ENCODE results near the gene PXMP4.
A peak's percentile ranks its signal among the peaks of the same experiment; 100 is the strongest.
"Not testable (repeated sequence)": the region's sequence is repeated elsewhere in the genome, so short reads cannot be mapped to it uniquely, and the experiment has no call there.

Gene PXMP4

GRCh38 chr20:33719989-33720709 lies at the start of gene PXMP4:
TSS of gene PXMP4 (minus strand) at chr20:33720310. CDS start at chr20:33720207, 103 bp downstream.
- peak; percentile 99 for DNase-seq (ENCODE audit: low read depth)

- DNase-seq (ENCODE audit: low read depth) = no peak
These were observed 48.9 kb upstream of the PXMP4 start for GRCh38 chr20:33769043-33769442.

GRCh38 chr20:33767777-33768138 lies 47.6 kb upstream of the PXMP4 start:
- DNase-seq (ENCODE audit: low read depth) = no peak

GRCh38 chr20:33766686-33767085 lies 46.6 kb upstream of the PXMP4 start:
- no peak for DNase-seq (ENCODE audit: low read depth)

- no peak for DNase-seq (ENCODE audit: low read depth)
These were observed 45.5 kb upstream of the PXMP4 start for GRCh38 chr20:33765592-33765991.

- DNase-seq (ENCODE audit: low read depth) = no peak
These were observed 45.0 kb upstream of the PXMP4 start for GRCh38 chr20:33765099-33765498.

GRCh38 chr20:33761698-33762250 lies 41.7 kb upstream of the PXMP4 start:
- no peak for DNase-seq (ENCODE audit: low read depth)

- DNase-seq (ENCODE audit: low read depth) = no peak
These were observed 37.3 kb upstream of the PXMP4 start for GRCh38 chr20:33757458-33757857.

- no peak for DNase-seq (ENCODE audit: low read depth)
These were observed 36.9 kb upstream of the PXMP4 start for GRCh38 chr20:33757046-33757445.

GRCh38 chr20:33755936-33756490 lies 35.9 kb upstream of the PXMP4 start:
- DNase-seq (ENCODE audit: low read depth) = not testable (repeated sequence)

GRCh38 chr20:33753763-33754162 lies 33.7 kb upstream of the PXMP4 start:
- DNase-seq (ENCODE audit: low read depth) = no peak

GRCh38 chr20:33753143-33753542 lies 33.0 kb upstream of the PXMP4 start:
- DNase-seq (ENCODE audit: low read depth) = no peak

- DNase-seq (ENCODE audit: low read depth) = no peak
These were observed 31.7 kb upstream of the PXMP4 start for GRCh38 chr20:33751775-33752174.

- no peak for DNase-seq (ENCODE audit: low read depth)
These were observed 26.4 kb upstream of the PXMP4 start for GRCh38 chr20:33746325-33746998.

- no peak for DNase-seq (ENCODE audit: low read depth)
These were observed 24.8 kb upstream of the PXMP4 start for GRCh38 chr20:33744773-33745385.

GRCh38 chr20:33744181-33744580 lies 24.1 kb upstream of the PXMP4 start:
- DNase-seq (ENCODE audit: low read depth) = no peak

GRCh38 chr20:33740189-33740588 lies 20.1 kb upstream of the PXMP4 start:
- DNase-seq (ENCODE audit: low read depth) = no peak

GRCh38 chr20:33739493-33739892 lies 19.4 kb upstream of the PXMP4 start:
- DNase-seq (ENCODE audit: low read depth) = no peak

GRCh38 chr20:33736962-33737361 lies 16.9 kb upstream of the PXMP4 start:
- DNase-seq (ENCODE audit: low read depth) = no peak

GRCh38 chr20:33733654-33734576 lies 13.8 kb upstream of the PXMP4 start:
- DNase-seq (ENCODE audit: low read depth) = peak; percentile 47

- no peak for DNase-seq (ENCODE audit: low read depth)
These were observed 12.3 kb upstream of the PXMP4 start for GRCh38 chr20:33732166-33732970.
